Hindlimb muscle (tissue), 1 donor: Measurements from ENCODE around the gene MIEF1. TPM values are rescaled to one million over a fixed set of nuclear protein-coding genes. Genes with fewer than 3 reads are reported as not detected.
"Not testable (repeated sequence)": the region's sequence is repeated elsewhere in the genome, so short reads cannot be mapped to it uniquely, and the experiment has no call there.

Source experiments
- DNase-seq: peaks from one replicate; pipeline ENCODE4 v3.0.0-alpha.2; 2013
- polyA plus RNA-seq: library from polyadenylated mRNA; unstranded; fragments of 120-200 nt; gene quantifications from one replicate; pipeline ENCODE4 v1.2.1, GENCODE V29; 2013; ENCODE audit not compliant: insufficient read length

MIEF1 gene
- polyA plus RNA-seq, 1 donor: 17.0 TPM

- no peak for DNase-seq
These were observed 15.4 kb downstream of the MIEF1 start for GRCh38 chr22:39517470-39517869.

- DNase-seq: no peak
These were observed 16.2 kb downstream of the MIEF1 start for GRCh38 chr22:39518144-39518786.

- DNase-seq: peak; percentile 61
These were observed 17.0 kb downstream of the MIEF1 start for GRCh38 chr22:39518996-39519680.

- DNase-seq: peak; percentile 100
These were observed 17.7 kb downstream of the MIEF1 start for GRCh38 chr22:39519681-39520225.

- peak; percentile 83 for DNase-seq
These were observed 18.4 kb downstream of the MIEF1 start, which contains the start of gene ATF4 for GRCh38 chr22:39520226-39521105. Gene ATF4 (plus strand): TSS chr22:39520562. CDS start chr22:39521446, 884 bp downstream.

- not testable (repeated sequence) for DNase-seq
These were observed 19.2 kb downstream of the MIEF1 start for GRCh38 chr22:39521106-39521885.

- DNase-seq: not testable (repeated sequence)
These were observed 20.0 kb downstream of the MIEF1 start for GRCh38 chr22:39522091-39522490.

GRCh38 chr22:39522567-39523300, 20.6 kb downstream of the MIEF1 start:
- peak; percentile 56 for DNase-seq

- DNase-seq: no peak
These were observed 22.1 kb downstream of the MIEF1 start for GRCh38 chr22:39524089-39524752.

GRCh38 chr22:39524753-39525657, 22.9 kb downstream of the MIEF1 start:
- no peak for DNase-seq

- no peak for DNase-seq
These were observed 23.5 kb downstream of the MIEF1 start for GRCh38 chr22:39525658-39525975.

- DNase-seq: no peak
These were observed 24.7 kb downstream of the MIEF1 start for GRCh38 chr22:39526736-39527171.

- no peak for DNase-seq
These were observed 25.4 kb downstream of the MIEF1 start for GRCh38 chr22:39527481-39527961.

- no peak for DNase-seq
These were observed 26.1 kb downstream of the MIEF1 start for GRCh38 chr22:39528080-39528661.

GRCh38 chr22:39528681-39529486, 26.8 kb downstream of the MIEF1 start:
- DNase-seq: peak; percentile 91

- DNase-seq: no peak
These were observed 27.4 kb downstream of the MIEF1 start for GRCh38 chr22:39529487-39529851.

GRCh38 chr22:39530116-39530515, 28.0 kb downstream of the MIEF1 start:
- DNase-seq: no peak

GRCh38 chr22:39530692-39531331, 28.7 kb downstream of the MIEF1 start:
- DNase-seq: no peak
